HepG2 (cell line): ENCODE data around the gene SUN1. TPM values are rescaled to one million over a fixed set of nuclear protein-coding genes. Genes with fewer than 3 reads are reported as not detected.

Experiments
- ATAC-seq: fragments of 200-7000 bp; cut with Tn5 transposase; 3 replicates; pipeline ENCODE4 v1.9.1; 2020; ENCODE audit warnings: mild to moderate bottlenecking, moderate library complexity
- BruUV-seq: library from RNA; stranded (reverse); fragments of 400-500 nt; replicated peaks from 2 replicates; lab custom pipeline; 2021; lab: Mats Ljungman, UMichigan
- CTCF ChIA-PET: fragments of 300-600 bp; formaldehyde crosslinking; extraction: SDS; loops from one replicate; lab custom pipeline; 2021; ENCODE audit warnings: low total read pairs, inconsistent platforms, low intra/inter-chr PET ratio; lab: Yijun Ruan, JAX
- POLR2A ChIA-PET: fragments of 350-600 bp; sonication (Branson Sonifier 250); formaldehyde crosslinking; loops from one replicate; lab custom pipeline; 2020; ENCODE audit warnings: antibody characterized with exemption, inconsistent platforms; lab: Yijun Ruan, JAX
- DNase-seq: peaks from one replicate; pipeline ENCODE4 v3.0.0-alpha.2; 2015; ENCODE audit warnings: low spot score
- FAIRE-seq: peaks from 3 replicates; lab custom pipeline; 2011; peaks lifted over from hg19 to GRCh38; lab: Jason Lieb, UNC
- H2AFZ ChIP-seq: one replicate; pipeline ENCODE4 v1.6.1; 2011; ENCODE audit warnings: low read length, inconsistent platforms
- H3K27ac ChIP-seq: fragments of 300-600 bp; 3 replicates; pipeline ENCODE4 v1.8.0; 2011; ENCODE audit warnings: mixed run types, mild to moderate bottlenecking, mixed read lengths, low read length, inconsistent platforms; ENCODE audit not compliant: insufficient read depth; ENCODE audit errors: extremely low read length
- H3K27me3 ChIP-seq, 2 experiments: fragments of 200-600 bp in 1 of 2; 2 replicates in 1 of 2; 3 replicates in 1 of 2; pipeline versions ENCODE4 v1.6.0 to v1.8.0; 2011; ENCODE audit warnings: low read length in 2 of 2, mild to moderate bottlenecking in 2 of 2, moderate library complexity in 2 of 2, inconsistent platforms in 1 of 2; ENCODE audit not compliant: insufficient read depth in 2 of 2, control insufficient read depth in 1 of 2
- H3K36me3 ChIP-seq, 2 experiments: fragments of 200-600 bp in 1 of 2; replicated peaks in 1 of 2; 2 replicates in 1 of 2; 3 replicates in 1 of 2; pipeline versions ENCODE4 v1.5.1 to v1.8.0; 2011; ENCODE audit warnings: low read length in 2 of 2, inconsistent platforms in 1 of 2; ENCODE audit not compliant: insufficient read depth in 2 of 2, control insufficient read depth in 1 of 2
- H3K4me1 ChIP-seq: 2 replicates; pipeline ENCODE4 v1.5.1; 2012; ENCODE audit warnings: low read length, inconsistent platforms; ENCODE audit not compliant: insufficient read depth
- H3K4me2 ChIP-seq: 2 replicates; pipeline ENCODE4 v1.6.0; 2011; ENCODE audit warnings: low read depth, low read length, inconsistent platforms
- H3K4me3 ChIP-seq, 3 experiments: fragments of 200-600 bp in 1 of 3; sonication (generic), shearing (Covaris generic) in 1 of 3; replicated peaks in 1 of 3; 2 replicates each; pipeline ENCODE4 v1.5.1; 2011 to 2016; ENCODE audit warnings: low read length in 3 of 3, inconsistent platforms in 2 of 3, low read depth in 2 of 3, mild to moderate bottlenecking in 2 of 3, control low read depth in 1 of 3, mixed read lengths in 1 of 3; ENCODE audit not compliant: insufficient read depth in 1 of 3
- H3K79me2 ChIP-seq: one replicate; pipeline ENCODE4 v1.6.1; 2011; ENCODE audit warnings: low read length, inconsistent platforms; ENCODE audit not compliant: insufficient read depth
- H3K9ac ChIP-seq: 2 replicates; pipeline ENCODE4 v1.6.0; 2011; ENCODE audit warnings: mild to moderate bottlenecking, low read depth, low read length, inconsistent platforms; ENCODE audit not compliant: insufficient read depth
- H3K9me3 ChIP-seq: 2 replicates; pipeline ENCODE4 v1.5.1; 2012; ENCODE audit warnings: mild to moderate bottlenecking, low read length
- H4K20me1 ChIP-seq: 2 replicates; pipeline ENCODE4 v1.6.0; 2011; ENCODE audit warnings: inconsistent platforms, mild to moderate bottlenecking, low read length, moderate library complexity; ENCODE audit not compliant: insufficient read depth
- ARID5B ChIP-seq: IDR thresholded peaks from 2 replicates; pipeline ENCODE4 v1.4.0; 2020; ENCODE audit warnings: mild to moderate bottlenecking, missing genetic modification reagents
- CENPX ChIP-seq: sonication (generic); formaldehyde crosslinking; IDR thresholded peaks from 2 replicates; pipeline ENCODE4 v1.9.0; 2021; ENCODE audit warnings: mild to moderate bottlenecking, missing genetic modification reagents, moderate library complexity
- POLR2A ChIP-seq, 2 experiments: IDR thresholded peaks; 2 replicates each; pipeline ENCODE4 v1.6.1; 2011; ENCODE audit warnings: low read depth in 2 of 2, low read length in 2 of 2, mild to moderate bottlenecking in 1 of 2, moderate library complexity in 1 of 2; ENCODE audit not compliant: insufficient read depth in 1 of 2
- ZKSCAN5 ChIP-seq: sonication (generic); formaldehyde crosslinking; IDR thresholded peaks from 2 replicates; pipeline ENCODE4 v1.5.1; 2020; ENCODE audit warnings: mild to moderate bottlenecking, missing genetic modification reagents
- ZNF329 ChIP-seq: sonication (generic); formaldehyde crosslinking; IDR thresholded peaks from 2 replicates; pipeline ENCODE4 v1.9.0; 2021; ENCODE audit warnings: low read depth, mild to moderate bottlenecking, missing genetic modification reagents
- ZNF576 ChIP-seq: sonication (generic); formaldehyde crosslinking; IDR thresholded peaks from 2 replicates; pipeline ENCODE4 v1.4.0; 2020; ENCODE audit warnings: mild to moderate bottlenecking, missing genetic modification reagents
- ZNF670 ChIP-seq: sonication (generic); formaldehyde crosslinking; IDR thresholded peaks from 2 replicates; pipeline ENCODE4 v1.8.0; 2022; ENCODE audit warnings: mild to moderate bottlenecking, missing genetic modification reagents, borderline replicate concordance
- ZNF672 ChIP-seq: sonication (generic); formaldehyde crosslinking; IDR thresholded peaks from 2 replicates; pipeline ENCODE4 v1.8.1; 2022; ENCODE audit warnings: missing genetic modification reagents
- ZNF839 ChIP-seq: sonication (generic); formaldehyde crosslinking; IDR thresholded peaks from 2 replicates; pipeline ENCODE4 v1.4.0; 2020; ENCODE audit warnings: missing genetic modification reagents, mild to moderate bottlenecking, borderline replicate concordance
- WGBS: methylation state at CpG from one replicate; pipeline ENCODE4 v1.1.6; 2017; ENCODE audit warnings: low lambda C conversion rate; 5-methylcytosine and 5-hydroxymethylcytosine counted together
- in situ Hi-C: cut with HindIII; loops from 2 replicates; pipeline ENCODE4 v1.10.0; 2017; ENCODE audit warnings: low pct_unique_long_range_greater_than_20kb; ENCODE audit not compliant: extremely low pct_ligation_motif_present
- intact Hi-C: fragments of 100-400 bp; cut with micrococcal nuclease; formaldehyde crosslinking; loops from one replicate; pipeline ENCODE4 v1.10.0; 2022; ENCODE audit not compliant: unreplicated experiment
- polyA plus RNA-seq, 8 experiments: library from polyadenylated mRNA; depleted of rRNA in 3 of 8; stranded (reverse) in 7 of 8; unstranded in 1 of 8; fragments of >200 nt; fragmentation: Illumina TruSeq in 4 of 8; extraction: Trizol in 4 of 8; gene quantifications; 2 replicates each; pipeline versions ENCODE4 v1.2.1 to v1.2.3, GENCODE V29; 2011 to 2016; ENCODE audit warnings: low read depth in 4 of 8, missing spikeins in 1 of 8, mixed read lengths in 1 of 8; ENCODE audit not compliant: insufficient read depth in 1 of 8
- total RNA-seq, 5 experiments: library from RNA; depleted of rRNA; stranded (reverse); fragments of >200 nt; fragmentation: Illumina TruSeq; extraction: Trizol; gene quantifications; 2 replicates each; pipeline ENCODE4 v1.2.3, GENCODE V29; 2016; ENCODE audit warnings: low read depth in 1 of 5

The SUN1 gene
- total and polyA plus RNA-seq, 2 of the 13 experiments (the other 11 are each of a cell fraction or from before 2014, with no cell fraction given): 47.0 to 126 TPM

GRCh38 chr7:904847-905246 is 72.6 kb downstream of the SUN1 start:
- no peak overlapping the region for H3K9ac ChIP-seq
- no peak overlapping the region for H3K4me2 ChIP-seq
- H3K27ac ChIP-seq: no peak overlapping the region

More at GRCh38 chr7:904847-905246, 72.6 kb downstream of the SUN1 start:
- no peaks in the 10 kb centered on the region for H3K79me2 ChIP-seq
- intact Hi-C loops (loop anchor here (10.0 kb wide), 1 partner anchor 50 kb away; the partner anchor contains the start of gene ADAP1), in situ Hi-C loops (no loop called here)
- peaks cover 16% of the 10 kb centered on the region for H3K4me1 ChIP-seq
- no peak overlapping the region for H2AFZ ChIP-seq
- no peaks in the 10 kb centered on the region for H3K36me3 ChIP-seq
- no peaks in the 10 kb centered on the region for H4K20me1 ChIP-seq
- WGBS: 77% methylated on average over 15 of the region's 20 CpGs
- no peaks in the 10 kb centered on the region; a peak in 1 of 5 replicates for H3K27me3 ChIP-seq
- ATAC-seq (no peak), FAIRE-seq (no peak), DNase-seq (no peak)
- H3K4me3 ChIP-seq: no peak overlapping the region
- H3K9me3 ChIP-seq: no peaks in the 10 kb centered on the region
- no TSS peak for BruUV-seq
- ChIA-PET POLR2A (no interaction called here), CTCF (no interaction called here)
- TF ChIP-seq ZNF672 (CRISPR knock-in tag) (no peak), ZKSCAN5 (CRISPR knock-in tag) (no peak), ZNF576 (no peak), ZNF329 (CRISPR knock-in tag) (no peak), POLR2A (IDR thresholded peaks at IDR 0.05; ENCODE audit: insufficient read depth in 1 of 2, low read depth in 2 of 2, low read length in 2 of 2) (no peak), ARID5B (no peak), ZNF670 (CRISPR knock-in tag) (no peak), ZNF839 (no peak), CENPX (CRISPR knock-in tag) (no peak)
